ENCODE measurements around the gene GALNT5.

Gene GALNT5

DNA sequence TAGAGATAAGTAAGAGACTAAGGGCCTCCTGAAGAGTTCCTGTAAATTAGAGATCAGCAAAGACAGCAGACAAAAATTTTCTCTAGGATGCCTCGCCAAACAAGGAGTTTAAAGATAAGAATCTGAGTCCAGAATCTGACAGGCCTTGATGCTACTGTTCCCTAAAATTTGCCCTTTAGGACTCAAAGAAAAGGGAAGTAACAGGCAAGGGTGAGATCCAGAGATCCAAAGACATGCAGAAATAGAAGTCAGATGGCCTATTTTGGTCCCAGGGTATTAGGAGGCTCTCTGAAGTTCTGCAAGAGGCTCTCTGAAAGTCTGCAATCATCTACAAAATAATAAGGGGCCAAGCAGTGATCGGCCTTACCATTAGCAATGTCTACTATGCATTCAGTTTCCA is 33.0 kb downstream of the GALNT5 start:
- DNase-seq (ENCODE audit: low spot score): no peak

GRCh38 chr2:157291018-157291417 is 33.5 kb downstream of the GALNT5 start:
- no peak for DNase-seq (ENCODE audit: low spot score)

- DNase-seq (ENCODE audit: low spot score): no peak
These were observed 35.3 kb downstream of the GALNT5 start for GRCh38 chr2:157292853-157293252.

DNA sequence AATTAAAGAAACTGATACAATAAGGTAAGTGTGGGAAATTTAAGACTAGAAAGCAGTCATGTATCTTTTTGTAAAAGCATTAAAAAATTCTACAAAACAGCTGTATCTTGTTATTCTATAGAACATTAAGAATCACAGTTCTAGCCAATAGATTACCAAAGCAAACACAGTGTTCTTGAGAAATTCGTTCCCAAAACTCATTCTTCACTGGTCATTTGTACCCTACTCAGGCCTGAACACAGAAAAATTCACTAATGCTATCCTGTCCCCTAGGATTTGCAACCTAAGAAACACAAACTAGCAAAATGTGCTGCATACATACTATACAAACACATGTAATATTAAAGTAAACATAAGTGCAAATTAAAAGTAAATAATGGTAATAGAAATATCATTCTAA is 39.0 kb downstream of the GALNT5 start:
- DNase-seq (ENCODE audit: low spot score): no peak

DNA sequence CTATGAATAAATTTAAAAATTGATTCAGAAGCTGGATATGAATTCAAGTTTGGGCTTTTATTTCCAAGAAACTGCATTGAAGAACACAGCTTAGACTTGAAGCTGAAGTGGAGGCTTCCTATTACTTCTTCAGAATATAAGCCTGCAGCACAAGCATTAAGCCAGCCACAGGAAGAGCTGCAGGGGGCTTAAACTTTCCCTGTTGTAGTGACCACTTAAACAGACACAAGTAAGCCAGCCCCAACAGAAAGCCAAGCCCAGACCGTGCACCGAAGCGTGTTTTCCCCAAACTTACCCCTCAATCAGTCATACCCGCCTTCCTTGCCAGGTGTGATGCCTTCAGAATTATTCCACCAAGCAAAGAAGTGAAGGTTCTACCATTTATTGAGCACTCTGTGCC is 39.5 kb downstream of the GALNT5 start:
- DNase-seq (ENCODE audit: low spot score): no peak

DNA sequence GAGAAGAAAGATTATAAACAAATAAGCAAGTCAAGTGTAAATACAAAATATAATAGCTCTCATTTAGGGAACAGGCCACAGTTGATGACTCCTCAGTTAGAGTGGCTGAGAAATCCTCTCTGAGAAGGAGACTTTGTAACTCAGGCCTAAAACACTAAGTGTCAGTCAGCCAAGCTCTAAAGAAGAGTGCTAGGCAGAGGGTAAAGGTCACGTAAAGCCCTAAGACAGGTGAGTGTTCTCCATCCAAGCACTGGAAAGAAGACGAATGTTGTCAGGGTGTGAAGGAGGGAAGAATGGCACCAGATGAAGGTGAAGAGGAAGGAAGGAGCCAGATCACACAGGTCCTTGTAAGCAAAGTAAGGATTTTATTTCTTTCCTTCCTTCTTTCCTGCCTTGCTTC is 43.8 kb downstream of the GALNT5 start:
- no peak for DNase-seq (ENCODE audit: low spot score)

GRCh38 chr2:157302492-157303099 is 45.1 kb downstream of the GALNT5 start:
- DNase-seq (ENCODE audit: low spot score): peak; percentile 17

DNA sequence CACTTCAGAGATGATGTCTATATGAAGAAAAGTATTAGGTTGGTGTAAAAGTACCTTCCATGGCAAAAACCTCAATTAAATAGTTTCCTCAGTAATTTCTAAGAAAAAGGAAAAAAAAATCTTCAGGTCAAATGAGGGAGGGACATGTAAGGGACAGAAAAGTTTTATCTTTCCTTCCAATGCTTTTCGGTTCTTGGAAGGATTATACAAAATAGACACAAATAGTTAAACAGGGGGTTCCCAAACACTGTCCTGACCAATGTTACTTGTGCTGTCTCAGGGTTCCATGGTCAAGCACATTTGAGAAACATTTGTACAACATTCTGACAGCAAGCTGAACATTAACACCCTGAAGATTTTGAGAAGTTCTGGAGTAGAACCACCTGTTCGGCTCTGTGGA is 46.1 kb downstream of the GALNT5 start:
- no peak for DNase-seq (ENCODE audit: low spot score)

DNA sequence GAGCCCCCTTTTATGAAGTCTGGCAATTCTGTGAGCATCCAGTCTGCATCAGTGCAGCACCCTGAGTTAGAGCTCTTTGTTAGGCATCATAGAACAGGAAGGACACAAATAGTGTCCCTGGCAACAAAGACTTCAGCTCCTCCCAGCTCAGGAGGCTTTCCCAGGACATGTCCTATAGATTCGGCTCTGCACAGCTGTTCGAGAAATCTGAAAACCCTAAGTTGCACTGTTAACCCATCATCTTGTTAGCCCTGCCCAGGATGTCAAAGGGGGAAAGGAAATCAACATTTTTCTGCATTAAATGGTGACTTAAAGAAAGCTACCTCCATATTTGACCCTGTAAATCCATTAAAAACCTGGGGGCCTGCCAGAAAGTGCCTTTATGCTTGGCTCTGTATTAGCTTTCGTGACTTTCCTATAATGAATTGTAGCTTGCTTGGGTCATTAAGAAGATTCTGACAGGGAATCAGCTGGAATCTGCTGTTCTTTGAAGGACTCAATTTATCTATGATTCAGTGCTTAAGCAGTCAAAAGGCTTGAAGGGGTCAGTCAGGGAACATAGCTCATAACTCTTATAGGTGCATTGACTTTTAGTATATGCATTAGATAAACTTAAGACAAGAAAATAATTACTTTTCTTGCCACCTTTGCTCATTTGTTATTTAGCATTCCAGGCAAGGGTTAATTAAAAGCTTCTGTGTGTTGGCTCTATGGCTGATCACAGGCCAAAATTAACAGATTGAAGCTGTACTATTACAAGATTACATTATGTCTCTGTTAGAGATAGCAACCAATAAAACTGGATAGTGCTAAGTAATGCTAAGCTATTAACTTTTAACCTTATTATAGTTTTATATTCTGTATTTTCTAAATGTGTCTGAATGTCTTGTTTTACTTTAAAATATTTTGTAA is 47.6 kb downstream of the GALNT5 start:
- DNase-seq (ENCODE audit: low spot score): no peak

DNA sequence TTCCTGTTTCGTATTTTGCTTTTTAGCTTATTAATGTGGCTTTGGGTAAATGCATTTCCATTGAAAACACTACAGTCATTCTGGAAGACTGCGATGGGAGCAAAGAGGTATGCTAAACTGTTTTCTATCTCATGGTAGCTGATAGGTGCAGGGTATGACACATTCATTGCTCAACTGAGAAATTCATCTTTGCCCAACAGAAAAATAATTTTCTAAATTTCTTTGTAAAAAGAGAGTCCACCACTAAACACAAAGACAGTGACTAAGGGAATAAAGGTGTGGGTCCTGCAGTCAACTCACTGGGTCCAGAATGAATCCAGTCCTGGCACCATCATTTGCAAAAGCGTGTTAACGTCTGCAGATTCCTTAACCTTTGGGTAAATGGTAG is 48.2 kb downstream of the GALNT5 start:
- no peak for DNase-seq (ENCODE audit: low spot score)

DNA sequence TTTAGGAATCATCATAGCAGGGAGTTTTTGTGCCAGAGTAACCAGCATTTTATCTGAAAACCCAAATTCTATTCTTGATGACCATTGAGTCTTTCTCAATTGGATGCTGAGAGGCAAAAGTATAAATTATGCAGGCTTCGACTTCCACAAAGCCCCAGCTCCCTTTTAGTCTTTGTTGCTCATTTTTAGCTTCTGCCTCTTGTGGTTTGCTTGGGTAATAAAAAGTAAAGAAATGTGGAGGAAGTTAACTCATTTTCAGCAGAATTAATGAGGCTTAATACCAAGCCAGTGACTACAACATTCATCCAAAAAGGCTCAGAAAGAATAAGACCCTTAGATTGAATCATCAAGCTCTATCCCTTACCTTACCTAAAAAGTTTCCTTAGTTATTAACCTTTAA is 49.5 kb downstream of the GALNT5 start:
- DNase-seq (ENCODE audit: low spot score): no peak

DNA sequence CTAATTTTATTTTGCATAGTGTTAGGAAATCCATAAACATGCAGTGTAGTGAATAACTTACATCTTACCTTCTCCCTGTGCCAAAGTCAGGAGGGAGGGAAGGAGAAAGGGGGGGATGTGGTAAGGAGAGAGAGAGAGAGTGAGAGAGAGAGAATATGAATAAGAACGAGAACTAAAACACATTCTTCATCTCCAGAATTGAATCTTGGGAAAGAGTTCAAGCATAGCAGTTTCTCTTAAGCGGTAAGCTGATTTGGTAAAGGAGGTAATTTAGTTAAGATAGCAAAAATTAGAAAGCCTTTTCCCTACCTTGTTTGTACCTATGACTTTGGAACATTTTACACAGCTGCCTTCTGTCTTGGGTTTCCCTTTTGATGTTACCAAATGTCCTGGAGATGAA is 52.4 kb downstream of the GALNT5 start:
- DNase-seq (ENCODE audit: low spot score): no peak

DNA sequence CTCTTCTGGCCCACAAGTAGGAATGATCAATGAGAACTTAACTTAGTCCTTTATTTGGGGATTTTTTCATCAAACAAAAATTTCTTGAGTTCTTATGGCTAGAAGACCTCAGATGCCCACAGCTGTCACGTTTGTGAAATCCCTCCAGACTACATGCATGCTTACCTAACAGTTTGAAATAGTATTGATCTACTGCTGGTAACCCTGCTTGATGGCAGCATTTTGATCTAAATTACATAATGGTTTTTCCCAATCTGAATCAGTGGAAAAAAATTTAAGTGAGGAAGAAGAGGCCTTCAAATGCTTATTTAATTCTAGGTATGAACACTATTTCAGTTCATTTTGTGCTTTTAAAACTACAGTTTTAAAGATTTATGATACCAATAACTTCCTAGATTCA is 54.2 kb downstream of the GALNT5 start:
- DNase-seq (ENCODE audit: low spot score): no peak

- DNase-seq (ENCODE audit: low spot score): no peak
These were observed 55.5 kb downstream of the GALNT5 start for GRCh38 chr2:157312866-157313486.

DNA sequence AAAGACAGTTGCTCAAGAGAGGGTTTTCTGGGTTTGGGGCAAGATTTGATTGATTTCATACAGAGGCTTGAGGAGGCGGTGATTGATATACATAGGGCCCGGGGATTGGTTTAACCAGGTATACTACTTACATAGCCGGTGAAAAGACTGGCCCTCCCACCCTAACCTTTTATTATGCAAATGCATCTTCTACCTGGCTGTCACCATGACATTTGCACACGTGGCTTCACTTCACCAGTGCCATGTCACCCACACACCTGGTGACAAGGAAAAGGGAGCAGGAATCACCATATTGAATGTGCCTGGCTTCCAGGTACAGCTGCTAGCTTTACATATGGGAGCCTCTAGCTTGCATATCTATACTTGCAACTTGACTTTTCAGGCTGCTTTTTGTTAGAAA is 58.4 kb downstream of the GALNT5 start:
- no peak for DNase-seq (ENCODE audit: low spot score)

DNA sequence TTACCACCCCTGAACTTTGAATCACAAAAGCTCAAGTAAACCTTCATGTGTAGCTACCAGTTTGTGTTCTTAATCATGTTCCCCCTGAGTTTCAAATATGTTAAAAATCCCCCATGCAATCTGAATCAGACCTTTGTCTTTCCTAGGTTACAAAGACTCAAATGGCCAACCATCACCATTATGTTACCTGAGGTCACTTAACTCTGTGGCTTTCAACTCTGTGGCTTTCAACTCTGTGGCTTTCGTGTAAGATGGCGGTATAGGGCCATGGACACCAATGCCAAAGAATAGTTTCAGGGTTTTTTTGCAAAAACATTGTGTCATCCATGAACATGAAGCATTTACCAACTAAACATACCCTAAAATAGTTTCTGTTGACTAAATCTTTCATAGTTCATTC is 61.4 kb downstream of the GALNT5 start:
- no peak for DNase-seq (ENCODE audit: low spot score)

- no peak for DNase-seq (ENCODE audit: low spot score)
These were observed 62.3 kb downstream of the GALNT5 start for GRCh38 chr2:157319795-157320194.

GRCh38 chr2:157320409-157320808 is 62.9 kb downstream of the GALNT5 start:
- DNase-seq (ENCODE audit: low spot score): no peak

DNA sequence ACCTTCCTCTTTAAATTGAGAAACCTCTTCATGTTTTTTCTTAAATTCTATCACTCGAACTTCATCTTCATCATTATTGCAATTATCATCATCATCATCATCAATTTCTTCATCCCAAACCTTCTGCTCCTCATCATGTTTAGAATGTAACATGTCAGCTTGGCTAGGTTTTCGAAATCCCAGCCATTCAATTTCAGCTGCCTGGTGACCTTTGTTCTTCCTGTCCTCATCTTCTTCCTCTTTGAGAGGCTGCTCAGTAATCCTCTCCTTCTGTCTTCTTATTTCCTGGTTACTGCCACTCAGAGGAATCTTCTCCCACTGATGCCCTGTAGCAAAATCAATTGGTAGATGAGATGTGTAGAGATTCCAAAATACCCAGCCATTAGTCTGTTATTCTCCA is 64.0 kb downstream of the GALNT5 start:
- no peak for DNase-seq (ENCODE audit: low spot score)

- DNase-seq (ENCODE audit: low spot score): no peak
These were observed 64.9 kb downstream of the GALNT5 start for GRCh38 chr2:157322432-157322831.

GRCh38 chr2:157324331-157324843 is 66.9 kb downstream of the GALNT5 start:
- no peak for DNase-seq (ENCODE audit: low spot score)

GRCh38 chr2:157325786-157326185 is 68.3 kb downstream of the GALNT5 start, which contains the start of gene ERMN:
Gene ERMN (minus strand): TSS chr2:157325824. CDS start chr2:157325642, 182 bp downstream.
- no peak for DNase-seq (ENCODE audit: low spot score)

DNA sequence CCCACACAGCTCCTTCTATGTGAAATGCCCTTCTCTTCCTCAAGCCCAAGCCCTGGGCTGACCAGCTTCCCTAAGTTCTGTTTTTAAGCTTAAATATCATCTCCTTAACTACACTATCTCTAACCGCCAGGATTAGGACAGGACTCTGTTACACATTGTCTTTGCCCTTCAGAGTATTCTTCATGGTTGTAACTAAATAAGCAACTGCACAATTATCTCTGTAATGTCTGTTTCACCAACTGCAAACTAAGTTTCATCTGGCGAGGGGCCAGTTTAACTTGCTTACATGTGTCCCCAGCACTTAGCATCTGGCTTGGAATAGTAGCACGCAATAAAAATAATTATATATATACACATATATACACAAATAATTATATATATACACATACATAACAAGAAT is 69.2 kb downstream of the GALNT5 start:
- DNase-seq (ENCODE audit: low spot score): no peak

All from hepatic stellate cell (primary cell).